Endothelial cell of umbilical vein (primary cell): ENCODE measurements around the gene LMAN1L. TPM values are rescaled to one million over a fixed set of nuclear protein-coding genes. Genes with fewer than 3 reads are reported as not detected.

ENCODE experiments used
- BruUV-seq: library from RNA; stranded (reverse); fragments of 400-500 nt; replicated peaks from 2 replicates; lab custom pipeline; 2021; lab: Mats Ljungman, UMichigan
- CTCF ChIA-PET: fragments of 300-600, 350-600 bp; sonication (Branson Sonifier 250); formaldehyde crosslinking; loops from one replicate; lab custom pipeline; 2021; ENCODE audit warnings: antibody characterized with exemption, inconsistent platforms; lab: Charles Lee
- POLR2A ChIA-PET: fragments of 300-600, 350-600 bp; sonication (Branson Sonifier 250); formaldehyde crosslinking; loops from one replicate; lab custom pipeline; 2021; ENCODE audit warnings: antibody characterized with exemption, inconsistent platforms; lab: Charles Lee
- DNase-seq: peaks from one replicate; pipeline ENCODE4 v3.0.0-alpha.2; 2011; ENCODE audit warnings: low read depth, low spot score
- FAIRE-seq: peaks from 2 replicates; lab custom pipeline; 2011; peaks lifted over from hg19 to GRCh38; lab: Jason Lieb, UNC
- H2AFZ ChIP-seq: 2 replicates; pipeline ENCODE4 v1.6.0; 2012; ENCODE audit warnings: low read depth, low read length, control low read depth, inconsistent platforms
- H3K27ac ChIP-seq: 2 replicates; pipeline ENCODE4 v1.5.1; 2011; ENCODE audit warnings: low read depth, mild to moderate bottlenecking, control low read depth, low read length, moderate library complexity; ENCODE audit not compliant: insufficient read depth
- H3K27me3 ChIP-seq, 2 experiments: 2 replicates each; pipeline versions ENCODE4 v1.6.0 to v1.6.1; 2011; ENCODE audit warnings: low read length in 2 of 2, mixed read lengths in 1 of 2; ENCODE audit not compliant: control insufficient read depth in 2 of 2, insufficient read depth in 2 of 2
- H3K36me3 ChIP-seq, 2 experiments: 2 replicates in 1 of 2; 3 replicates in 1 of 2; pipeline ENCODE4 v1.5.1; 2011; ENCODE audit warnings: low read length in 2 of 2, mild to moderate bottlenecking in 1 of 2, moderate library complexity in 1 of 2; ENCODE audit not compliant: control insufficient read depth in 2 of 2, insufficient read depth in 2 of 2; ENCODE audit errors: extremely low read depth in 1 of 2
- H3K4me1 ChIP-seq: 3 replicates; pipeline ENCODE4 v1.5.1; 2011; ENCODE audit warnings: mild to moderate bottlenecking, low read length; ENCODE audit not compliant: control insufficient read depth, insufficient read depth; ENCODE audit errors: extremely low read depth
- H3K4me2 ChIP-seq: 2 replicates; pipeline ENCODE4 v1.6.1; 2011; ENCODE audit warnings: low read length, control low read depth, mixed read lengths; ENCODE audit not compliant: insufficient read depth
- H3K4me3 ChIP-seq, 3 experiments: fragments of 200-600 bp in 1 of 3; sonication (generic), shearing (Covaris generic) in 1 of 3; replicated peaks in 1 of 3; 2 replicates each; pipeline ENCODE4 v1.5.1; 2011 to 2016; ENCODE audit warnings: control low read depth in 3 of 3, low read length in 3 of 3, mild to moderate bottlenecking in 2 of 3, inconsistent platforms in 1 of 3, low read depth in 1 of 3, moderate library complexity in 1 of 3; ENCODE audit not compliant: insufficient read depth in 1 of 3
- H3K79me2 ChIP-seq: 2 replicates; pipeline ENCODE4 v1.6.0; 2012; ENCODE audit warnings: low read length, inconsistent platforms; ENCODE audit not compliant: control insufficient read depth, insufficient read depth
- H3K9ac ChIP-seq: replicated peaks from 2 replicates; pipeline ENCODE3; 2011; ENCODE audit warnings: low read length, control low read depth; ENCODE audit not compliant: insufficient read depth; ENCODE audit errors: extremely low read depth
- H3K9me1 ChIP-seq: replicated peaks from 3 replicates; pipeline ENCODE4 v1.6.0; 2011; ENCODE audit warnings: mild to moderate bottlenecking, low read length; ENCODE audit not compliant: control insufficient read depth, insufficient read depth; ENCODE audit errors: extremely low read depth
- H3K9me3 ChIP-seq: replicated peaks from 2 replicates; pipeline ENCODE4 v1.5.1; 2012; ENCODE audit warnings: low read length, inconsistent platforms; ENCODE audit not compliant: control insufficient read depth, insufficient read depth
- H4K20me1 ChIP-seq: replicated peaks from 2 replicates; pipeline ENCODE3; 2011; ENCODE audit warnings: mild to moderate bottlenecking, low read length; ENCODE audit not compliant: control insufficient read depth, insufficient read depth; ENCODE audit errors: extremely low read depth
- CTCF ChIP-seq, 2 donors: IDR thresholded peaks; 1 replicate in 1 of 2; 2 replicates in 1 of 2; pipeline ENCODE4 v1.5.1; 2011; ENCODE audit warnings: low read length in 2 of 2, mild to moderate bottlenecking in 2 of 2, moderate library complexity in 2 of 2, control low read depth in 1 of 2, inconsistent platforms in 1 of 2, low read depth in 1 of 2; ENCODE audit not compliant: insufficient read depth in 1 of 2; ENCODE audit errors: extremely low read depth in 1 of 2
- GATA2 ChIP-seq: IDR thresholded peaks from 2 replicates; pipeline ENCODE4 v1.7.0; 2011; ENCODE audit warnings: low read depth, mild to moderate bottlenecking, moderate library complexity, mixed read lengths, low read length; ENCODE audit not compliant: insufficient read length, insufficient read depth
- MAX ChIP-seq: IDR thresholded peaks from 2 replicates; pipeline ENCODE4 v1.6.1; 2011; ENCODE audit not compliant: insufficient read depth, insufficient read length
- POLR2A ChIP-seq: IDR thresholded peaks from 2 replicates; pipeline ENCODE4 v1.6.1; 2012; ENCODE audit warnings: low read depth, mild to moderate bottlenecking, control low read depth, low read length
- POLR2AphosphoS5 ChIP-seq: IDR thresholded peaks from 2 replicates; pipeline ENCODE4 v1.6.1; 2012; ENCODE audit warnings: low read depth, mild to moderate bottlenecking, control low read depth, low read length, moderate library complexity; ENCODE audit not compliant: insufficient read depth
- dilution Hi-C: fragments of 300-500 bp; cut with MboI; formaldehyde crosslinking; loops from one replicate; pipeline ENCODE4 v1.15.0; 2019; ENCODE audit warnings: low sequenced_read_pairs; ENCODE audit not compliant: extremely low pct_ligation_motif_present
- intact Hi-C: fragments of 100-400 bp; cut with micrococcal nuclease; formaldehyde crosslinking; loops from one replicate; pipeline ENCODE4 v1.10.0; 2022
- polyA plus RNA-seq, 4 experiments: library from polyadenylated mRNA; depleted of rRNA in 3 of 4; stranded (reverse) in 3 of 4; unstranded in 1 of 4; fragments of >200 nt; gene quantifications; 2 replicates each; pipeline versions ENCODE4 v1.2.1 to v1.2.3, GENCODE V29; 2011 to 2012; ENCODE audit warnings: missing spikeins in 1 of 4
- total RNA-seq: library from RNA; stranded (reverse); gene quantifications from 2 replicates; pipeline ENCODE4 v1.2.3, GENCODE V29; 2021

Gene LMAN1L
- total and polyA plus RNA-seq, 2 donors (not counting 3 experiments of a cell fraction or from before 2014, with no cell fraction given) = not detected

GRCh38 chr15:74779162-74779648 is 33.4 kb upstream of the LMAN1L start:
- Histone ChIP-seq H3K9ac (no peak overlapping the region), H2AFZ (no peak overlapping the region), H3K79me2 (peaks cover 19% of the 10 kb centered on the region), H3K27ac (no peak overlapping the region), H3K4me1 (peaks cover 39% of the 10 kb centered on the region), H3K36me3 (no peaks in the 10 kb centered on the region), H3K27me3 (no peaks in the 10 kb centered on the region), H4K20me1 (no peaks in the 10 kb centered on the region), H3K9me1 (no peaks in the 10 kb centered on the region), H3K9me3 (no peaks in the 10 kb centered on the region), H3K4me3 (no peak overlapping the region), H3K4me2 (no peak overlapping the region)
- DNase-seq (no peak), FAIRE-seq (no peak)
- CTCF ChIA-PET = interaction anchor here (0.9 to 8.3 kb wide), 4 partner anchors 9 to 171 kb away, joined by 3 to 98 read pairs (median 7); no protein-coding TSS in a partner anchor
- dilution Hi-C loops (no loop called here), intact Hi-C loops (loop anchor here (10.0 kb wide), 1 partner anchor 426 kb away; the partner anchor contains the start of gene C15orf39)
- POLR2A ChIA-PET = no interaction called here
- TF ChIP-seq POLR2AphosphoS5 = no peak
- TF ChIP-seq CTCF (IDR thresholded peaks at IDR 0.05; ENCODE audit: extremely low read depth in 1 of 2, insufficient read depth in 1 of 2, low read depth in 1 of 2, low read length in 2 of 2) = no peak
- no peak for TF ChIP-seq MAX
- no peak for TF ChIP-seq GATA2
- TF ChIP-seq POLR2A = no peak
- BruUV-seq = no TSS peak
